NB4 (cell line): ENCODE results near the gene CDADC1.
A peak's percentile ranks its signal among the peaks of the same experiment; 100 is the strongest.

Experiments
- DNase-seq: peaks from one replicate; pipeline ENCODE4 v3.0.0; 2010; ENCODE audit warnings: low read depth
- H3K4me3 ChIP-seq: one replicate; pipeline ENCODE4 v1.5.1; 2011; ENCODE audit warnings: mild to moderate bottlenecking, low read depth, low read length, moderate library complexity
- MYC ChIP-seq: IDR thresholded peaks from 2 replicates; pipeline ENCODE4 v1.6.1; 2011; ENCODE audit warnings: low read depth, low read length
- POLR2A ChIP-seq: IDR thresholded peaks from 2 replicates; pipeline ENCODE4 v1.6.1; 2011; ENCODE audit warnings: mild to moderate bottlenecking; ENCODE audit not compliant: insufficient read length; ENCODE audit errors: extremely low read depth
- TF ChIP-seq, protein P1 (sequence below): IDR thresholded peaks from 2 replicates; pipeline ENCODE4 v1.6.1; 2011; ENCODE audit warnings: low read depth, low read length
- TF ChIP-seq, protein P2 (sequence below): IDR thresholded peaks from one replicate; pipeline ENCODE4 v1.5.1; 2012; ENCODE audit warnings: low read depth, low read length

Gene CDADC1

DNA sequence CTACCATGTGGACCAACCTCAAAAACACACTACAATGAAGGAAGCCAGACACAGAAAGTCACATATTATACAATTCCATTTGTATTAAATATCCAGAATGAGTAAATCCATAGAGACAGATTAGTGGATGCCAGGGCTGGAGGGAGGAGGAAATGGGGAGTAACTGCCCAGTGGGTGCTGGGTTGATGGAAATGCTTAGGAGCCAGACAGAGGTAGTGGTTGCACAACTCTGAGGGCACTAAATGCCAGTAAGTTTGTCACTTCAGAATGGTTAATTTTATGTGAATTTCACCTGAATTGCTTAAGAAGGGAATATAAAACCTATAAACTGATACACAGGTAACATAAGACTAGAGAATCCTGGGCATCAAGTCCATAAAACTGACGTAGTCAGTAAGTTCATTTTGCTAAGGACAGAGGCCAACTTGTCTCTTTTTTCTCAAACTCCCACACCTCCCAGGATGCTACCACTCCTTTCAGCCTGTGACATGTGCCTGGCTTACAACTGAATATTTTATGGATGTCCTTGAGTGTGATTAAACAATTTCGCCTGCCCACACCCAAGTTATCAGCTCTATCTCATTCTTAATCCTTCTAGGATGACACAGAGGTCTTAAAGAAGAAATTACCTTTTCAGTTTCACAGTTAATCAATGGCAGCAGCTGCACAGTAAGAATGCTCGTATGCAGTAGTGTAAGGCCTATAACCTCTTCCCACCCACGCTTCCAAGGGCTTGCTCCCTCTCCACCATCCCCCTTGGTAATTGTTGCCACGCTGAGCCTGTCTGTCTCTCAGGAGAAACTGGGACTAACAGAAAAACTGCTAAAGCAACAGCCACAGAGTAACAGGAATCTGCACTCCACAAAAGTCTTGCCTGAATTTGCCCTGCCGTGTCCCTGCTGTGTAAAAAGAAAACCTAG, 33.5 kb upstream of the CDADC1 start:
- DNase-seq: peak; percentile 64
- TF ChIP-seq MYC: peak; percentile 54; the same call in 1 of the 2 replicates
- TF ChIP-seq, protein P1, sequence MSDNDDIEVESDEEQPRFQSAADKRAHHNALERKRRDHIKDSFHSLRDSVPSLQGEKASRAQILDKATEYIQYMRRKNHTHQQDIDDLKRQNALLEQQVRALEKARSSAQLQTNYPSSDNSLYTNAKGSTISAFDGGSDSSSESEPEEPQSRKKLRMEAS: peak; percentile 46
- no peak for TF ChIP-seq POLR2A
- peak overlapping the region; percentile 46 for H3K4me3 ChIP-seq

DNA sequence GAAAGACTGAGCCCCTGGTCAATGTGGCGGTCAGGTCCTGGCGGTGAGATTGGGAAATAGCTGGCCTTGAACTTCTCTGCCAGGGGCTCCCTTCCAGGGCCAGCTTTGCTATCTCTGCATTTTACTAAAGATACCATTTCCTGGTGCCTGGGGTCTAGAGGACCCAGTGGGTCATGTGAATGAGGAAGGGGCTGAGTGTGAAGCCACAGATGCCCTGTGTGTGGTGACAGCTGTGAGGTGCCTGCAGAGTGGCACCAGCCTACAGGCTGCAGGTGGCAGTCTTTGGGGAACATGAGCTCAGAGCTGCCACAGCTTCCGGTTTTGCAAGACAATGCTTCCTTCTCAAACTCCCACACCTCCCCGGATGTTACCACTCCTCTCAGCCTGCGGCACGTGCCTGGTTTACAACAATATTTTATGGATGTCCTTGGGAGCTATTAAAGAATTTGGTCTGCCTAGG, 32.8 kb upstream of the CDADC1 start:
- TF ChIP-seq POLR2A (peak; percentile 32), MYC (peak; percentile 100)
- TF ChIP-seq, protein P2, sequence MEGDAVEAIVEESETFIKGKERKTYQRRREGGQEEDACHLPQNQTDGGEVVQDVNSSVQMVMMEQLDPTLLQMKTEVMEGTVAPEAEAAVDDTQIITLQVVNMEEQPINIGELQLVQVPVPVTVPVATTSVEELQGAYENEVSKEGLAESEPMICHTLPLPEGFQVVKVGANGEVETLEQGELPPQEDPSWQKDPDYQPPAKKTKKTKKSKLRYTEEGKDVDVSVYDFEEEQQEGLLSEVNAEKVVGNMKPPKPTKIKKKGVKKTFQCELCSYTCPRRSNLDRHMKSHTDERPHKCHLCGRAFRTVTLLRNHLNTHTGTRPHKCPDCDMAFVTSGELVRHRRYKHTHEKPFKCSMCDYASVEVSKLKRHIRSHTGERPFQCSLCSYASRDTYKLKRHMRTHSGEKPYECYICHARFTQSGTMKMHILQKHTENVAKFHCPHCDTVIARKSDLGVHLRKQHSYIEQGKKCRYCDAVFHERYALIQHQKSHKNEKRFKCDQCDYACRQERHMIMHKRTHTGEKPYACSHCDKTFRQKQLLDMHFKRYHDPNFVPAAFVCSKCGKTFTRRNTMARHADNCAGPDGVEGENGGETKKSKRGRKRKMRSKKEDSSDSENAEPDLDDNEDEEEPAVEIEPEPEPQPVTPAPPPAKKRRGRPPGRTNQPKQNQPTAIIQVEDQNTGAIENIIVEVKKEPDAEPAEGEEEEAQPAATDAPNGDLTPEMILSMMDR: no peak
- TF ChIP-seq, protein P1: peak; percentile 99
- peak overlapping the region; percentile 46 for H3K4me3 ChIP-seq
- DNase-seq: peak; percentile 99

DNA sequence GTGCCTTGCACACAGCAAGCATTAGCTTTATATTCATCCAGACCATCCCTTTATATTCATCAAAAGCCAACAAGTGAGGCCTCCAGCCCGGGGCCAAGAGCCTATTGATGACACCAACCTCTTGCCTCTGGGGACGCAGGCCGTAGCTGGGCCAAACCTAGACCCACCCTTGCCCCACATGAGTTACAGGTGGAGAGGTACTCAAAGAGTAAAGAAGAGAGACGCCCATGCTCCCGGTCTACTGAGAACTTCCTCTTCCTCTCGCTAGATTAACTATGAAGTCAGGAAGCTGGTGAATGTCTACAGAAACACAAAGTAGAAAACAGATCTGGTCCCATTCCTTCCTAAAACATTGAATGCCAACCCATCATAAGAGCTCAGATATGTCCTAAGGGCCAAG, 31.4 kb upstream of the CDADC1 start:
- DNase-seq: peak; percentile 30

DNA sequence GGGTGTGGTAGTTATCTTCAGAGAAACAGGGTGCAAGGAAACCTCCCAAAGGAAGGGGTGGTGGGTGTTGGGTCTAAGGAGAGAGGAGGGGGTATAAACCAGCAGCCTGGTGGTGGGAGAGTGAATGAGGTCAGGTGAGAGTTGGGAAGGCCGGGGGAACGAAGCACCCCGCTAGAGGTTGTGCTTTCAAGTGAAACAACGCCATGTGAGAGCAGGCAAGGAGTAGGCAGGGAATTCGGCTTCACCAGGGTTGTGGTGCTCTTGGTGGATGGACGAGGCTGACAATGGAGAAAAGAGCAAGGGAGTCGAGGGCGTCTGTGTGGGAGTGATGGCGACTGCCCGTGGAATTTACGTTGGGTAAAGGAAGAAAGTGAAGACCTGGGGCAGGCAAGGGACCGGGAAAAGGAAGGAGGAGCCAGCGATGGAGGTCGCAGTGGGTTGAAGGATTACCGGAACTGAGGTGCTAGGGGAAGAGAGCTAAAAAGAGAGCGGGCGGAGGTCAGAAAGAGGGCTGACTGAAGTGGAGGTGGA, 29.7 kb upstream of the CDADC1 start:
- no peak overlapping the region for H3K4me3 ChIP-seq
- TF ChIP-seq, protein P2: no peak
- TF ChIP-seq, protein P1: no peak
- TF ChIP-seq POLR2A: no peak
- TF ChIP-seq MYC: no peak

More for the DNA sequence above, 31.4 kb upstream of the CDADC1 start:
- no peak overlapping the region for H3K4me3 ChIP-seq
- TF ChIP-seq, protein P1: no peak
- TF ChIP-seq POLR2A: no peak
- TF ChIP-seq, protein P2: no peak
- TF ChIP-seq MYC: no peak

DNA sequence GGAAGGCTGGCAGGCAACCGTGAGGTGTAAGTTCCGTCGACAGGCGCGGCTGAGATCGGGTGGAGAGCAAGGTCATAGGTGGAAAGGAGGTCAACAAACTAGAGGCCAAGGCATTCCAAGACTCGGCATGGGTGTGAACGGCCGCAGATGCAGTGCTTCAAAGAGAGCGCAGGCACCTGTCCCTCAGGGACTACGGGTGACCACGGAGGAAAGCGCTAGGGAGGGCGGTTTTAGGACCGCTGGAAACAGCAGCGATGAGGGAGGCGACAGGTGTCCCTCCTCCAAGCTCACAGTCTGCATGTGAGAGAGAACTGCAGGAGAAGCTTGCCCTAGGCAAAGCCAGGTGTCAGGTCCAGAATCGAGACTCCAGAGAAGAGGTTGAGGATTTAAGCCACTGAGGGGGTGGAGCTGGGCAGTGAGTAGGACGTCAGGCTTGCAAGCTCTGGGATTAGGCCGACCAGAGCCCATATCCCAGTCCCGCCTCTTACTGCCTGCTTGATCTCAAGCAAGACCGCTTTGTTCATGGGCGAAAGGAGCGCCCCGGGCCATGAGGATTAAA, 29.2 kb upstream of the CDADC1 start:
- TF ChIP-seq MYC (no peak), POLR2A (no peak)
- TF ChIP-seq, protein P1: no peak
- TF ChIP-seq, protein P2: no peak
- DNase-seq: no peak
- H3K4me3 ChIP-seq: no peak overlapping the region

More for the DNA sequence above, 29.7 kb upstream of the CDADC1 start:
- DNase-seq: no peak

DNA sequence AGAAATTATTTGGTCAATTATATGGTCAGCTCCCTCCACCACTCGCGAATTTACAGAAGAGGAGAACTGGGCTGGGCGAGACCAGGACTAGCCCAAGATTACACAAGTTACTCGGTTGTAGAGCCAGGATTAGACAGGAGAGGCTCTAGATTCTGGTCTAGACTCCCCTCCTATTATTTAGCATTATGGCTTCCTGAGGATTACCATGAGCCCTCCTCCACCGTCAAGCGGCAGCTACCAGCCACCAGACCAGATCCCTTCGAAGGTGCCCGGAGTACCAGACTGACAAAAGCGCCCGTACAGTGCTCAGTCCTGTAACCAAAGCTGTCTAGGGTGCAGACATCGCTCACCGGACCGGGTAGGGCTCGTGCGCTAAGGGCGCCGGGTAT, 28.1 kb upstream of the CDADC1 start:
- DNase-seq: no peak
- no peak overlapping the region for H3K4me3 ChIP-seq
- TF ChIP-seq POLR2A (no peak), MYC (no peak)
- TF ChIP-seq, protein P1: no peak
- TF ChIP-seq, protein P2: no peak
